ENCODE results near the gene HEPH.
"Not testable (repeated sequence)": the region's sequence is repeated elsewhere in the genome, so short reads cannot be mapped to it uniquely, and the experiment has no call there.

Gene HEPH

DNA sequence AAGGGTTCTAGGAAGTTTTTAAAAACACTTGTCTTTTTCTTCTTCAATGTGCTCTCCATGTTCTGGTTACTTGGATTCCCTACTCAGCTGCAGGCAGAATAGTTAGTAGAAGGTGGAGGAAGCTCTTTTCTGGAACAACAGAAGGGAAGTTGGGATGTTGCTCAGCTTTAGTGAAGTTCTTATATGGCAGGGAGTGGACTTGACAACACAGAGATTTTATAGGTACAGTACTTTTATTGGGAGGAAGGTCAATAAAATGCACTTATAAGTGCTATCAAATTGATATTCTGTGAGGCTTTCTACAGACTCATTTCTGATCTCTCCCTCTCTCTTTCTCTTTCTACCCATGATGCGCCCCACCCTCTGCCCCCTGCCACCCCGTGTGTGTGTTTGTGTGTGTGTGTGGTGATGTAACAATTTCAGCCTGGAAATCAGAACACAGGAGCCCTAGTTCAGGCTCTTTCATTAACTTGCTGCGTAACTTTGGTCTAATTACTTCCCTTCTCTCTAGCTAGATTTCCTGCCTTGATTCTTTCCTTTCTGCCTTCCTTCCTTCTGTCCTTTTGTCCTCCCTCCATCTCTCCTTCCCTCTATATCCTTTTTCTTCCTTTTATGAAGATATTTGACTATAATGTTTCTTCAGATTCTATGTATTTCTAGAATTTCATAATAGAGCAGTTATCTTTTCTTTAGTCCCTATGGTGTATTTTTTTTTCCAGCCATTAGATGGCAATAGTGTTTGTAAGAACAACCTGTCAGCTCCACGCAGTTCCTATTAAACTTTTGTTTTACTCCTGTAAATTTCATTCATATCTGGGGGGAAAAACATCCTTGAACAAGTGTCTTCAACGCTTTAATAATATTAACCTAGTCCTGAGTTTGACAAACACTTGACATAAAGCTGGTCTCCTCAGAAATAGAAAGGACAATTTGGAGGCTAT, 37.1 kb downstream of the HEPH start:
- in situ Hi-C loops (cut with HindIII; ENCODE audit: low pct_ligation_motif_present, low pct_unique_long_range_greater_than_20kb, low sequenced_read_pairs): no loop called here
- DNase-seq: peak; percentile 4

DNA sequence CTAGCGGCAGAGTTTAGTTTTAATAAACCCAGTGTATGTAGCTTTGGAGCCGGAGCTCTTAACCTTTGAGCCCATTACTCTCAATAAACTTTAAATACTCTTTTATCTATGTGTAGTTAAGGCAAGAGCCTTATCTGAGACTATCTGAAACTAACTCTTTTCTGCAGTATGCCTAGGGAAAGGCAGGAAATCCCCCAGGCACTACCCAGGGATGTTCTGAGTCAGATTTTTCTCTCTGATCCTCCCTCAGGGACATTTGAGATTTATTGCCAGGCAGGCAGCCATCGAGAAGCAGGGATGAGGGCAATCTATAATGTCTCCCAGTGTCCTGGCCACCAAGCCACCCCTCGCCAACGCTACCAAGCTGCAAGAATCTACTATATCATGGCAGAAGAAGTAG, 39.1 kb downstream of the HEPH start:
- in situ Hi-C loops (cut with HindIII; ENCODE audit: low pct_ligation_motif_present, low pct_unique_long_range_greater_than_20kb, low sequenced_read_pairs): no loop called here
- DNase-seq: no peak

- in situ Hi-C loops (cut with HindIII; ENCODE audit: low pct_ligation_motif_present, low pct_unique_long_range_greater_than_20kb, low sequenced_read_pairs): no loop called here
- no peak for DNase-seq
Observed at GRCh38 chrX:66221856-66222255, 57.8 kb downstream of the HEPH start.

DNA sequence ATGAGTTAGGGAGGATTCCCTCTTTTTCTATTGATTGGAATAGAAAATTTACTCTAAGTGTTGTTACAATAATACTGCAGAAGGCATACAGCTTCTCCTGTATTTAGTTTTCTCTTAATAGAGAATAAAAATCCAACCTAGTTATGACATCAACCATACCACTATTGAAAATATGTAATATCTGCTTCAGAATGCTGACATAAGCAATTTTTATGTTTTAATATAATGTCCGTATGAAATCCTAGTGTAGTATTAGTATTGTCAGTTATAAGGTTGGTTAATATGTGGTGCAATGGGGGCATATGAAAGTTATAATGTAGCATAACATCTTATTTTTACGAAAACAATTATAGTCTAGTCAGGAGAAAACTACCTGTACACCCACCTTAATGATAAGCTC, 68.2 kb downstream of the HEPH start:
- DNase-seq: no peak
- in situ Hi-C loops (cut with HindIII; ENCODE audit: low pct_ligation_motif_present, low pct_unique_long_range_greater_than_20kb, low sequenced_read_pairs): no loop called here

- no peak for DNase-seq
- in situ Hi-C loops (cut with HindIII; ENCODE audit: low pct_ligation_motif_present, low pct_unique_long_range_greater_than_20kb, low sequenced_read_pairs): no loop called here
Observed at GRCh38 chrX:66233209-66233608, 69.2 kb downstream of the HEPH start.

GRCh38 chrX:66233904-66234303, 69.9 kb downstream of the HEPH start:
- DNase-seq; in situ Hi-C loops (cut with HindIII; ENCODE audit: low pct_ligation_motif_present, low pct_unique_long_range_greater_than_20kb, low sequenced_read_pairs): not testable (repeated sequence)

- DNase-seq: no peak
- in situ Hi-C loops (cut with HindIII; ENCODE audit: low pct_ligation_motif_present, low pct_unique_long_range_greater_than_20kb, low sequenced_read_pairs): no loop called here
Observed at GRCh38 chrX:66255359-66255967, 91.4 kb downstream of the HEPH start.

DNA sequence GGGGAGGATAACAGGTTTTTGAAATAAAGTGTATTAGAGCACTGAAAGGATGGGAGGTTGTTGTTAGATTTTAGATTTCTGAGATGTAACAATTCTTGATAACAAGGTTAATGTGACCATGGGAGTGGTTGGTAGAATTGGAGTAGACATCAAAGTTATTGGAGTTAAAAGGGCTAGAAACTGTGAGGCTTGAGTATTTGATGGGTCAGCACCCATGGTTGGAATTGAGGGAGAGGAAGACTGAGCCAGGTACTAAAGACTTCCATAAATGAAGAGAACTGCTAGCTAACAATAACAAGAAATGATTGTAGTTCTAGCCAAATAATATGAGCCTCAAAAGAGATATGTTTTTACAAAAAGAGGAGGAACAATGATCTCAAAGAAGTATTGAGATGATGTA, 98.8 kb downstream of the HEPH start:
- in situ Hi-C loops (cut with HindIII; ENCODE audit: low pct_ligation_motif_present, low pct_unique_long_range_greater_than_20kb, low sequenced_read_pairs): no loop called here

More for the DNA sequence above, 98.8 kb downstream of the HEPH start:
- DNase-seq: no peak
